Activated naive CD8-positive, alpha-beta T cell treated with anti-CD3 and anti-CD28 coated beads for 36 hours (primary cell): Measurements from ENCODE around the gene STK32C. TPM values are rescaled to one million over a fixed set of nuclear protein-coding genes. Genes with fewer than 3 reads are reported as not detected.
A peak's percentile ranks its signal among the peaks of the same experiment; 100 is the strongest.

Experiments
- DNase-seq: peaks from one replicate; pipeline ENCODE4 v3.0.0; 2021
- H3K27ac Mint-ChIP-seq: one replicate; pipeline ENCODE4 v1.8.0; 2022; ENCODE audit warnings: mild to moderate bottlenecking, moderate library complexity, mixed read lengths
- H3K27me3 Mint-ChIP-seq: one replicate; pipeline ENCODE4 v1.8.0; 2022; ENCODE audit warnings: mild to moderate bottlenecking, mixed read lengths
- H3K36me3 Mint-ChIP-seq: one replicate; pipeline ENCODE4 v1.8.0; 2021; ENCODE audit warnings: mild to moderate bottlenecking, mixed read lengths
- H3K4me1 Mint-ChIP-seq: one replicate; pipeline ENCODE4 v1.8.0; 2021; ENCODE audit warnings: mixed read lengths
- H3K4me3 Mint-ChIP-seq: one replicate; pipeline ENCODE4 v1.8.0; 2022; ENCODE audit warnings: mild to moderate bottlenecking, moderate library complexity, mixed read lengths
- H3K9me3 Mint-ChIP-seq: one replicate; pipeline ENCODE4 v1.8.0; 2022; ENCODE audit warnings: mixed read lengths
- total RNA-seq, 2 experiments: library from RNA; stranded (reverse); gene quantifications; one replicate each; pipeline ENCODE4 v1.2.3, GENCODE V29; 2021

STK32C gene
- total RNA-seq, 2 experiments from 2014 or later = 15.3 to 16.2 TPM

DNA sequence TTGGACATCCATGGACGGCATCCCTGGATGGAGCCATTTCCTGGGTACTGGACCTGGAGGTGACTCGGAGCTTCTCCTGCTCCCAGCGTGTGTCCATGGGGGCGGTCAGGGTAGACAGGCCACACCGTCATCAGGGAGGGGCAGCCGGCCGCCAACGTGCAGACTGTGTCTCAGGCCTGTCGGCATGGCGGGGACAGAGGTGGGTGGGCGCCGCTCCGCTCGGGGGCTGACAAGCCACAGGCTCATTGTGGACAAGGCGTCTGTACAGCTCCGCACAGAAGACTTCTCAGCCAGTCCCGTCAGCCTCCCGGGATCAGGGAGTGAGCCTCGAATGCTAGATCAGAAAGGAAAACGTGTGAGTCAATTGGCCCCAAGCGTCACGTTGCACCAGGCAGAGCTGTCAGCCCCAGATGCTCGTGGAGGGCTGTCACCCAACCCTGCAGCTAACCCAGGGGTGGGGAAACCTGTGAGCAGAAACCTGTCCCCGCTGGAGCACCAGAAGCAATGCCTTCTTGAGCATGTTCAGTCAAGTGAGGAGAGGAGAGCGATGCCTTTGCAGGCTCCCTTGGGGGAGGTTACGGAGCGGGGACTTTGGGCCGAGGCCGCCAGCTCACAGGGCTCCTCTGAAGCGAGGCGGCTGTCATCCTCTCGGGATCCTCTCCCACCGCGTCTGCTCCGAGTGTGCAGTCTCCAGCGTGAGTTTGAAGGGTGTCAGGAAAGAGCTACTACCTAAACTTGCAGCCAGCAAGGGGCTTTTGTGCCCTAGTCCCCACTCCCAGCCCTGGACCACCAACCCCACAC, 137.0 kb downstream of the STK32C start:
- DNase-seq = no peak
- peaks cover 2% of the 10 kb centered on the region for H3K4me1 Mint-ChIP-seq
- no peaks in the 10 kb centered on the region for H3K36me3 Mint-ChIP-seq
- peaks cover 19% of the 10 kb centered on the region for H3K27me3 Mint-ChIP-seq
- no peak overlapping the region for H3K4me3 Mint-ChIP-seq
- H3K27ac Mint-ChIP-seq = no peak overlapping the region
- H3K9me3 Mint-ChIP-seq = peaks cover 4% of the 10 kb centered on the region

DNA sequence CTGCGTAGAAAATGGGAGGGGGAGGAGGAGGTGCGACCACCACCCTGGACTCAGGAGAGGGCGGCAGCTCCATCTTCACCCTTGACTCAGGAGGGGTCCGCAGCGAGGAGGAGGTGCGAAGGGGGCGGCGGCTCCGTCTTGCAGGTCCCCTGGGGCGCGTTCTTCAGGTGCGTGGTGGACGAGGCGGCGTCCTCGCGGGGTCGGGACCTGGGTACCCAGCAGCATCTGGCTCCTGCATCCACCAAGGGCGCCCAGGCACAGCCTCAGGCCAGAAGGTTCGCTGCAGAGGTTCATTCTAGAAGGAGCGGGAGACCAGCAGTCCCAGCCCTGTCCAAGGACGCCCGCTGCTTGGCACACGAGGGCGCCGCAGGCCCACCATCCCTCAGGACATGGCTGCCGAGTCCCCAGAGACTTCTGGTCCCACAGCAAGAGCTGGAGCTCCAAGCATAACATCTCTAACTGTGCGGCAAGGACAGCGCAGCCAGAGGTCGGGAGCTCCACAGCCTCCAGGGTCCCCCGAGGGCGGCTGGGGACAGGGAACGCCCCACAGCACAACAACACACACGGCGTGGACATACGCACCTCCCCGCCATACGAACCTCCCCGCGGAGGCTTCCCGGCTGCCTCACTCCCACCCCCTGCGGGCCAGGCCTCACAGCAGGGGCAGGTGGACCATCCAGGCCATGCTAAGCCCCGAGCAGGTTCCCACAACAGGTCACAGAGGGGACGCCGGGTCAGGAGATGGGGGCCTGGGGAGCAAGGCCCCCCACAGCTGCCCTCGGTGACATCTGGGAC, 137.8 kb downstream of the STK32C start:
- peaks cover 4% of the 10 kb centered on the region for H3K9me3 Mint-ChIP-seq
- H3K27ac Mint-ChIP-seq = no peak overlapping the region
- no peaks in the 10 kb centered on the region for H3K4me1 Mint-ChIP-seq
- peaks cover 11% of the 10 kb centered on the region for H3K27me3 Mint-ChIP-seq
- no peak for DNase-seq
- no peaks in the 10 kb centered on the region for H3K36me3 Mint-ChIP-seq
- H3K4me3 Mint-ChIP-seq = no peak overlapping the region

DNA sequence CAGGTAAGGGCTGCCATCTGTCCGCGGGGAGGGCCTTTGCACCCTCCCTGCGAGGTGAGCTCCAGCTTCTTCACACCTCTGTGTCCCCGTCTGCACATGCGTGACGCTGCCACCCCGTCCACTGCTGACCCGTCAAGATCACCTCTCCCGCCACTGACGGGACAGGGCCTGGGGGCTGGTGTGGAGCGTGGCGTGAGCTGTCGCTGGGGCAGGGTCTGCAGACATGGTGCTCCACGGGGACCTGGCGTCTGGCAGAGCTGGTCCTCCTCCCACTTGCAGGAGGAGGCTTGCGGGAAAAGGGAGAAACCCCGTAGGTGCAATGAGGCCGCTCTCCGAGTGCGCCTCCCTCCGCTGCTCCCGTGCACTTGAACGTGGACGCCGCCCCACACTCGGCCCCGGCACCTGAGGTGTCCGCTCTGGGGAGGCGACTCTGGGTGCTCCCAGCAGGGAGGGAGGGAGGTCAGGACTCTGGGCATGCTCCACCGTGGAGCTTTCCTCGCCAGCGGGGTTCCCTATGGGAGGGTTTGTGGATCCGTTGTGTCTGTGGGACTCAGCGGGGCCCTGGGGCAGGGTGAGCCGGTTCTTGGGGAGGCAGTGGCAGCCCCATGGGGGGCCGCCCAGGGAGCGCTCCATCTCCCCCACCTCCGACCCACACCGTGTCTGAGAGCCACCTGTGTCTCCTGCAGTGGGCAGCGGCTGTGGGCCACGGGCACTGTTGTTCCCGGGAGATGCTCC, 138.6 kb downstream of the STK32C start:
- no peaks in the 10 kb centered on the region for H3K4me1 Mint-ChIP-seq
- no peak overlapping the region for H3K27ac Mint-ChIP-seq
- H3K36me3 Mint-ChIP-seq = no peaks in the 10 kb centered on the region
- H3K9me3 Mint-ChIP-seq = peaks cover 4% of the 10 kb centered on the region
- H3K4me3 Mint-ChIP-seq = no peak overlapping the region
- H3K27me3 Mint-ChIP-seq = peaks cover 3% of the 10 kb centered on the region
- DNase-seq = no peak

DNA sequence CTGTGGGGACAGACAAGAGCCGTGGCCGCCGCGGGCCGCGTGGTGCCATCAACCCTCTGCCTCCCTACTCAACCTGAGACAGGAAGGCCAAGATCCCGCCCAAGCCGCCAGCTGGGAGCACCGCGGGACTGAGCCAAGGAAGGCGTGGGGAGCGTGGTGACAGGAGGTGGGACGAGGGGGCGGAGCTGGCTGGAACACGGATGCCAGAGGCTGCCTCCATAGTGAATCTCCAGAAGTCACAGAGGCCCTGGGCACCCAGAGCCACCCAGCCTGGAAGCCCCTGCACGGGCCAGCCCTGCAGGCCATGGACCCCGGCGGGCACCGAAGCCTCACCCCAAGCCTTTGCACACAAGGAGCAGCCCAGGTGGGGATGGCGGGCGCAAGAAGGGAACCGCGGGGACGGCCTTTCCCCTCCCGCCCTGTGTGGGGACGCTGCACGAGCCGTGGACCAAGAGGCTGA, 139.1 kb downstream of the STK32C start:
- no peak overlapping the region for H3K27ac Mint-ChIP-seq

DNA sequence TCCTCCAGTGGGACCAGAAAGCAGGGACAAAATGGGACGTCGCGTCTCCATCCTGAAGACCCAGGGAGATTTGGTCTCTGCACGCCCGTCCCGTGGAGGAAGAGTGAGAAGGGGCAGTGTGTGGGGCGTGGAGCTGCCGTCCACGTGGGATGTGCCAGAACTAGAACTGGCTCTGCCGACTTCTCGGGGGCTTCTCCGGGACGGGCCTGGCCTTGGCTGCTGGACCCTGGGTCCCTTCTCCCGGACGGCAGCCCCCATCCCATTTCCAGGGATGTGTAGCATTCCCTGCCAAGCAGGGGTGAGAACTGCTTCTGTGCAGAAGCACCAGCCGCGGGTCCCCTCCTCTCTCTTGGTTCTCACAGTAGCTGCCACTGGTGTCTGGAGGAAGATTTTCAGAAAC, 139.8 kb downstream of the STK32C start:
- H3K27ac Mint-ChIP-seq = no peak overlapping the region
- no peaks in the 10 kb centered on the region for H3K36me3 Mint-ChIP-seq
- DNase-seq = no peak
- no peak overlapping the region for H3K4me3 Mint-ChIP-seq
- H3K4me1 Mint-ChIP-seq = peaks cover 3% of the 10 kb centered on the region
- H3K27me3 Mint-ChIP-seq = peaks cover 3% of the 10 kb centered on the region
- H3K9me3 Mint-ChIP-seq = no peaks in the 10 kb centered on the region

More for the DNA sequence above, 139.1 kb downstream of the STK32C start:
- peaks cover 3% of the 10 kb centered on the region for H3K27me3 Mint-ChIP-seq
- no peak overlapping the region for H3K4me3 Mint-ChIP-seq
- no peak for DNase-seq
- H3K4me1 Mint-ChIP-seq = peaks cover 1% of the 10 kb centered on the region
- H3K36me3 Mint-ChIP-seq = no peaks in the 10 kb centered on the region
- peaks cover 4% of the 10 kb centered on the region for H3K9me3 Mint-ChIP-seq

DNA sequence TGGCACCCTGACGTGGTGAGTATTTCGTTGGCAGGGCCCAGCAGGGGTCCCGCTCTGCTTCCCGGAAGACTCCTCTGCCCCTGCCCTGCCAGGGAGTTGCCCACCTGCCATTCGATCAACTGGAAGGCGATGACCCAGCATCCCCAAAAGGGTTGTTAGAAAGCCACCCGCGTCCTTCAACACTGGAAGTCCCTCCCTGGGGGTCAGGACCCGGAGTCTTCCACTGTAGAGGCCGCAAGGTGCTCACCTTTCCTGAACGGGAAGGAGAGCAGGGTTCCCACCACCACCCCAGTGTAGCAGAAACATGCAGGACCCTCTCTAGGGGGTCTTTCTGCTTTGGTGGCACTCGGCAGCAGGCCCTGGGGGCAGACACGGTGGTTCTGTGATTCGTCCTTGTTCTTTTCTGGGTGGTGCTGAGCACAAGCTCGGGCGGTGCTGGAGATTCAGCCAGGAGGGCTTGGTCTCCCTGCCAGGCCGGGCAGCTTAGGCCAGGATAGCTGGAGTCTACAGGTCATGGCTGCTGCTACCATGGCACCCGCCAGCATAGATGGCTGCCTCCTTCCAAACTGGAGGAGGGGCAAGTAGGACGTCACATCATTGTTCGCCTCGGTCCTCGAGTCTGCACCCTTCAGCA, 140.6 kb downstream of the STK32C start:
- Mint-ChIP-seq H3K27me3 (no peaks in the 10 kb centered on the region), H3K9me3 (no peaks in the 10 kb centered on the region), H3K27ac (no peak overlapping the region), H3K4me3 (no peak overlapping the region), H3K36me3 (no peaks in the 10 kb centered on the region), H3K4me1 (peaks cover 10% of the 10 kb centered on the region)
- no peak for DNase-seq

DNA sequence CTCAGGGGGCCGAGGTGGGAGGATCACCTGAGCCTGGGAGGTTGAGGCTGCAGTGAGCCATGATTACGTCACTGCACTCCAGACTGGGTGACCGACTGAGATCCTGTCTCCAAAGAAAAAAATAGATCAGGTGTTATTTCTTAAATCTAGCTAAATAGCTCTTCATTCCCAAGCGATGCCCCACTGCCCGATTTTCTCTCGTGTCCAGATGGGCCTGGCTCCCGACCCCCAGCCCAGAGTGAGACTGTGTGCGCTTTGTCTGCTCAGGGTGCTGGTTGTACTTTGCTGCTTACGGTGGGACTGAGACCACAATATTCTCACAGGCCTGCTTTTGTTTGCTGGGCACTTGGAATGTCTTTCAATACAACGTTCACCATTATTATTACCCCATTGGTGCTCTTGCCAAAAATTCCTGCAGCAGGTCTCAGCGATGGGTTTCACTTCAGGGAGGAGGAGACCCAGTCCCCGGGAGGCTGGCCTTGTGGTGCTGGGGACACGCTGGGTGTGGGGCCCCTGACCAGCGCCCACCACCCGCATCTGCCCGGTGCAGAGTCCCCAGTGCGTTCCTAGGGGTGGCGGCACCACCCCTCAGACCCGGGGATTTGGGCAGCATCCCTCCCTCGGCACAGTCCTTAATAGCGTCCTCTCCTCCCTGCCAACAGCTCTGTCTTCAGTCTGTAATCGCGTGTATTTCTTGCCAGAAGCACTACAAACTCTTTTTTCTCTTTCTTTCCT, 141.4 kb downstream of the STK32C start:
- Mint-ChIP-seq H3K27me3 (no peaks in the 10 kb centered on the region), H3K4me1 (peaks cover 15% of the 10 kb centered on the region), H3K36me3 (peaks cover 3% of the 10 kb centered on the region), H3K27ac (no peak overlapping the region), H3K9me3 (peaks cover 2% of the 10 kb centered on the region), H3K4me3 (no peak overlapping the region)
- DNase-seq = no peak

DNA sequence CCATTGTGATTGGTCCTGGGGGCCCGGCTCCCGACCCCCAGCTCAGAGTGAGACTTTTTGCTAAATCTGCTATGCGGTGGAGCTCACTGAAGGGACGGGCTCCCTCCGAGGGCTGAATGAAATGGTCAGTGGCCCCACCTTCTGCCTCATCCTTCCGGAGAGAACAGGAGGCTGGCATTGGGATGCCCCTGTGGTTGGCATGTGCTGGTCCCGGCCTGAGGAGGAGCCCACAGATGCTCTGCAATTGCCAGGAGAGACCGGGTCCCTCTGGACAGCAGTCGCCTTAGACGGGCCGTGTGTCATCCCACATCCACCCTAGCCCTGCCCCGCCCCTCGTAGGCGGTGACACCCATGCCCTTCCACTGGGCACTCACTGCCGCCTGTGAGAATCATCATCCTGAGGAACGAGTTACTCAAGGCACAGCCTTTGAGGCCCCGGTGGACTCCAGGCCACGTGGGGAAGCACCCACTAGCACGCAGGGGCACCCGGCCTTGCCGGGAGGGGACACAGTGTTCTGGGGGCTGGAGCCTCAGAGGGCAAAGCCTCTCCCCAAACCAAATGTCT, 142.3 kb downstream of the STK32C start:
- no peak overlapping the region for H3K27ac Mint-ChIP-seq

DNA sequence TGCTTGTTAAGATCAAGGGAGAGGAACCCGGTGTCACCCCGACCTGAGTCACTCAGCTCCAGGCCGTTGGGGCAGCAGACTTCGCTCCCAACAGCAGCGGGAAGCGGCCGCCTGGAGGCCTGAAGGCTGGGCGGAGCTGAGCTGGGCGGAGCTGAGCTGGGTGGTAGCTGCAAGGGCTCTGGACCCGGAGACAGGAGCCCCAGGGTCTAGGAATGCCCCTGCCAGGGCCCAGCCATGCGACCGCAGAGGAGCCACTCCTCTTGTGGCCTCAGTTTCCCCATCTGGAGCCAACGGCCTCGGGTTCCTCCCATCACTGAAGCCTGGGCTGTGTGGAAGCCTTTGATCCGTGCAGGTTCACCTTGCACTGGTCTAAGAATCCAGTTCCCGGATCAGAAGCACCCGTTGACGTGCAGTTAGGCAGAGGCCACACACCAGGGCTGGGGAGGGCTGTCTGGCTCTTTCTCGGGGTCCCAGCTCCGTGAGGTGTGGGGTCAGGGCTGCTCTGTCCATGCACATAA, 142.9 kb downstream of the STK32C start:
- Mint-ChIP-seq H3K36me3 (peaks cover 3% of the 10 kb centered on the region), H3K4me3 (no peak overlapping the region), H3K27me3 (no peaks in the 10 kb centered on the region), H3K4me1 (peaks cover 15% of the 10 kb centered on the region), H3K9me3 (peaks cover 2% of the 10 kb centered on the region), H3K27ac (no peak overlapping the region)
- no peak for DNase-seq

More for the DNA sequence above, 142.3 kb downstream of the STK32C start:
- H3K27me3 Mint-ChIP-seq = no peaks in the 10 kb centered on the region
- H3K9me3 Mint-ChIP-seq = peaks cover 2% of the 10 kb centered on the region
- DNase-seq = no peak
- H3K4me1 Mint-ChIP-seq = peaks cover 15% of the 10 kb centered on the region
- peaks cover 3% of the 10 kb centered on the region for H3K36me3 Mint-ChIP-seq
- H3K4me3 Mint-ChIP-seq = no peak overlapping the region

DNA sequence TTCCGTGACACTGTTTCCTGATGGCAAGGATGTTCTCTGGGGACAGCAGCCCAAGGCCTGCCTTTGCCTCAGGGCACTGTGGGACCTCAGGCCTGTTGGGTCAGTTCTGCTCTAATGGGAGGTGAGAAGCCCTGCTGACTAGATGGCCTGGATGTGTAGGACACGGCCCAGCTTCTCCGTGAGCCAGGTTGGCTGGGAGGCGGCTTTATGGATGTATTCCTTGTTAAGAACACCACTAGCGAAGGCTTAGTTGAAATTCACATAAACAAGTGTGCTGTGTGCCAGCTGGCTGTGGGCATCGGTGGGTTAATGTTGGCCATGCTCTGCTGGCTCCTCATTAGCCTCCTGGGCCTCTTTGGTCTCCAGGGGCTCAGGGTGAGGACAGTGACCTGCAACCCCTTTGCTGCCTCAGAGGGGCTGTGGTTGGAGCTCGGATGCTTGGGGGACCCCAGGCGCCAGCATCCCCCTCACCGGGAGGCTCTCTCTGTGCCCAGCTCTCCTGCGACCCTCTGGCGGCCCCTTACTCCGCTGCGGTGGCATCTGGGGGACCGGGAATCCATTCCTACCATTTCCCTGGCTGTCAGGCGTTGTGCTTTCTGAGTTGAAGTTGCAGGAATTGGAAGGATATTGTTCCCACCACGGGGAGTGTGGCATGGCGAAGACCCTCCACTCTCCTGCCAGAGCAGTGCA, 143.8 kb downstream of the STK32C start:
- DNase-seq = no peak
- H3K4me1 Mint-ChIP-seq = peaks cover 19% of the 10 kb centered on the region
- no peaks in the 10 kb centered on the region for H3K27me3 Mint-ChIP-seq
- H3K4me3 Mint-ChIP-seq = no peak overlapping the region
- peaks cover 2% of the 10 kb centered on the region for H3K9me3 Mint-ChIP-seq
- H3K36me3 Mint-ChIP-seq = peaks cover 3% of the 10 kb centered on the region
- H3K27ac Mint-ChIP-seq = no peak overlapping the region

DNA sequence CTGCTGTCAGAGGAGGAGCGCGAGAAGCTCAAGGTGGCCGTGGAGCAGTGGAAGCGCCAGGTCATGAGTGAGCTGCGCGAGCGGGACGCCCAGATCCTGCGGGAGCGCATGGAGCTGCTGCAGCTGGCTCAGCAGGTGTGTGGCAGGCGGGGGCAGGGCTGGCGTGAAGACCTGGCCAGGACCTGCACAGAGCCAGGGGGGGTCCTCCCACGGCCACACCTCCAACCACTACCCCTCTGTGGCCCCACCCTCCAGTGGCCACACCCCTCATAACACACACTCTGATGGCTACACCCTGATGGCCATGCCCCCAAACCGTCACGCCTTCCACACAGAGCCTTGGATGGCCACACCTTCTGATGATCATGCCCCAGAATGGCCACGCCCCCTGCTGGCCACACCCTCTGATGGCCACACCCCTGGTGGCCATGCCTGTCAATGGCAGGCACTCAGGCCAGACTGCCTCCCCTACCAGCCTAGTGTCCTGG, 144.4 kb downstream of the STK32C start:
- Mint-ChIP-seq H3K27ac (no peak overlapping the region), H3K4me1 (peaks cover 22% of the 10 kb centered on the region), H3K9me3 (peaks cover 2% of the 10 kb centered on the region), H3K4me3 (no peak overlapping the region), H3K36me3 (peaks cover 3% of the 10 kb centered on the region), H3K27me3 (no peaks in the 10 kb centered on the region)
- peak; percentile 74 for DNase-seq

DNA sequence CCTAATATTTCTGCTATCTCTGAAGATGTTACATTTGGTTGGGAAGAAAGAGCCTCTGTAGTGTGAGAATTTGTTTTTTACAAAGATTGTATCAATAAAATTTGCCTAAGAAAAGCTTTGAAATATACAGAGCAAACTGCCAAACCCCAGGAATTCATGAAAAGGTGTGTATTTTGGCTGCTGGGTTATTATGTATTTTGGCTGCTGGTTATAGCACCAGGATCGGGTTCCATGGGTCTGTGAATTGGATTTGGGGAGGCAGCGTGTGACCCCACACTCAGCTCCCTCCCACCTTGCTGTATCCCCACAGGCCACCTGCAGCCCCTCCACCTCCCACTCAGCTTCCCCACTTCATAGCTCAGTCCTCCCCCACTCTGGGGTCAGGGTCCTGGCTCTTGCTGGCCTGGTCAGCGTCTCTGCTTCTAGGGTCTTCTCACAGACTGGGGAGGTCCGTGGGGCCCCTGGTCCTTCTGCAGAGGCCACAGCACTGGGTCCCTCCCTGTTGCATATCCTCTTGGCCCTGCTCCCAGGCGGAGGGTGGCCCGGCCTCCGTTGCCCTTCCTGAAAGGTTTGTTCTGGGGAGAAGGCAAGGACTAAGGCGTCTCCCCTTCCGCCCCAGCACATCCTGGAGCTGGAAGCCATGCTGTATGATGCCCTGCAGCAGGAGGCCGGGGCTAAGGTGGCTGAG, 145.0 kb downstream of the STK32C start:
- Mint-ChIP-seq H3K4me3 (no peak overlapping the region), H3K36me3 (peaks cover 3% of the 10 kb centered on the region), H3K27ac (peak overlapping the region; percentile 92), H3K4me1 (peaks cover 25% of the 10 kb centered on the region), H3K9me3 (peaks cover 2% of the 10 kb centered on the region), H3K27me3 (no peaks in the 10 kb centered on the region)
- DNase-seq = no peak
